ENCODE results near the gene CRHR1.

Gene CRHR1

GRCh38 chr17:45814622-45815606 lies 30.8 kb downstream of the CRHR1 start:
- Mint-ChIP-seq H3K36me3 (ENCODE audit: low read depth) (no peaks in the 10 kb centered on the region), H3K27ac (peak overlapping the region; percentile 52), H3K4me3 (no peak overlapping the region), H3K27me3 (ENCODE audit: low read depth, poor library complexity) (peaks cover 13% of the 10 kb centered on the region), H3K4me1 (peaks cover 58% of the 10 kb centered on the region), H3K9me3 (no peaks in the 10 kb centered on the region)
- no peak for TF ChIP-seq CTCF (IDR thresholded peaks at IDR 0.05)
- no peak for DNase-seq

GRCh38 chr17:45815752-45816151 lies 31.6 kb downstream of the CRHR1 start:
- no peak overlapping the region for H3K27ac Mint-ChIP-seq
- no peak for TF ChIP-seq CTCF (IDR thresholded peaks at IDR 0.05)
- H3K9me3 Mint-ChIP-seq = no peaks in the 10 kb centered on the region

GRCh38 chr17:45818041-45818440 lies 33.9 kb downstream of the CRHR1 start:
- Mint-ChIP-seq H3K36me3 (ENCODE audit: low read depth) (no peaks in the 10 kb centered on the region), H3K27ac (no peak overlapping the region), H3K27me3 (ENCODE audit: low read depth, poor library complexity) (peaks cover 17% of the 10 kb centered on the region), H3K4me1 (peaks cover 52% of the 10 kb centered on the region), H3K4me3 (no peak overlapping the region), H3K9me3 (no peaks in the 10 kb centered on the region)
- TF ChIP-seq CTCF (IDR thresholded peaks at IDR 0.05) = no peak
- no peak for DNase-seq

More at GRCh38 chr17:45815752-45816151, 31.6 kb downstream of the CRHR1 start:
- Mint-ChIP-seq H3K36me3 (ENCODE audit: low read depth) (no peaks in the 10 kb centered on the region), H3K4me3 (no peak overlapping the region), H3K4me1 (peaks cover 58% of the 10 kb centered on the region), H3K27me3 (ENCODE audit: low read depth, poor library complexity) (peaks cover 13% of the 10 kb centered on the region)
- no peak for DNase-seq

- Mint-ChIP-seq H3K4me3 (no peak overlapping the region), H3K4me1 (peaks cover 45% of the 10 kb centered on the region), H3K27me3 (ENCODE audit: low read depth, poor library complexity) (peaks cover 17% of the 10 kb centered on the region)
These were observed 34.6 kb downstream of the CRHR1 start for GRCh38 chr17:45818699-45819098.

GRCh38 chr17:45819632-45820031 lies 35.5 kb downstream of the CRHR1 start:
- Mint-ChIP-seq H3K4me1 (peaks cover 38% of the 10 kb centered on the region), H3K27ac (no peak overlapping the region), H3K9me3 (no peaks in the 10 kb centered on the region), H3K27me3 (ENCODE audit: low read depth, poor library complexity) (peaks cover 17% of the 10 kb centered on the region), H3K36me3 (ENCODE audit: low read depth) (no peaks in the 10 kb centered on the region), H3K4me3 (no peak overlapping the region)
- DNase-seq = no peak
- no peak for TF ChIP-seq CTCF (IDR thresholded peaks at IDR 0.05)

More at GRCh38 chr17:45818699-45819098, 34.6 kb downstream of the CRHR1 start:
- H3K9me3 Mint-ChIP-seq = no peaks in the 10 kb centered on the region
- H3K27ac Mint-ChIP-seq = no peak overlapping the region
- DNase-seq = no peak
- H3K36me3 Mint-ChIP-seq (ENCODE audit: low read depth) = no peaks in the 10 kb centered on the region
- no peak for TF ChIP-seq CTCF (IDR thresholded peaks at IDR 0.05)
